NAMALWA (cell line): ENCODE results near the gene PPP1R9A.
"Not testable (repeated sequence)": the region's sequence is repeated elsewhere in the genome, so short reads cannot be mapped to it uniquely, and the experiment has no call there.

Experiments used
- DNase-seq: peaks from one replicate; pipeline ENCODE4 v3.0.0-alpha.2; 2015; ENCODE audit warnings: low spot score

PPP1R9A gene

DNA sequence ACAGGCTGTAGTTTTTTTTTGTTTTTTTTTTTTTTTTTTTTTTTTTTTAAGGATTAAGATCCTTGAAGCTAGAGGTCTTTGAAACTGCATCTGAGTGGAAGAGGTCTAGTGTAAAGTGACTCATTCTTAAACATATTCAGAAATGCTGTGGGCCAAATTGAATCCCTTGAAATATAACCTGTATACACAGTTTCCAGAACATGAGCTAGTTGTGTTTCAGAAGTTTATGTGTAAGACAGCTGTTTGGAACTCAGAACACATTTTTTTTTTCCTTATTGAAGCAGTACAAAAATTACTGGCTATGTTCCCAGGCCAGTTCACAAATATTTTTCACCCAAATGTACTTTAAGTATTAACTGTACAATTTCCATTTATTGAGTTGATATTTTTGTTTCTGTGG lies 67.9 kb downstream of the PPP1R9A start:
- DNase-seq: no peak

GRCh38 chr7:94980418-94981142 lies 73.2 kb downstream of the PPP1R9A start:
- DNase-seq: no peak

DNA sequence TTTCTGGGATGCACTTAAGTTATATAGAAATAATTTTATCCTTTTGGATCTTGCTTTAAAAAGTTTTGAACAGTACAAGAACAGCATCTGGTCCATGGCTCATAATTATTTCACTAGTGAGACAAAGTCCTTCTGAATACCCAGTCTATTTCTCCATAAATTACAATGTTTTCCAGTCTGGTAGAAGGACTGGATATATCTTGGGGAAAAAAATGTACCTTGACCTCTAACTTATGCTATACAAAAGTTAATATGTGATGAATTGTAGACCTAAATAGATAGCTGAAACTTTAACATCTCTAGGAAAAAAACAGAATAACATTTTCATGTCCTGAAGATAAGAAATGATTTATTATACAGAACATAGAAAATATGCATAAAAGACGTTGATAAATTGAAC lies 88.5 kb downstream of the PPP1R9A start:
- DNase-seq: no peak

GRCh38 chr7:94996369-94996768 lies 89.0 kb downstream of the PPP1R9A start:
- no peak for DNase-seq

DNA sequence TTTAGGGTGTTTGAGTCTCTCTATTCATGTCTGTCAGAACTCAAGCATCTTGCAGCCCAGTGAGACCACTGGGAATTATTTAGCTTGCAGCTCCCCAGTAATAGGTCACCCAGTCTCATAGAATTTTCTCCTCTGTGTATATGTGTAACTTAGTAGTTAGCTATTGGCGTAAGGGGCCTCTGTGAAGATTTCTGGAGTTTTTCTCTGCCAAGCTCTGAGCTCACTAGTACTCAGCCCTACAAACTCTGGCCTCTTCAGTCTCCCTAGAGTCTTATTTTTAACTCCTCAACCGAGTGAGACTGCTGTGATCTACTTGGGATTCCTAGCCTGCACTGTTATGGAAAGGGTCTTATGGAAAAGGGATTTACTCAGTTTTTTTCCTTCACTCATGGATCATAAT lies 90.2 kb downstream of the PPP1R9A start:
- DNase-seq: no peak

DNA sequence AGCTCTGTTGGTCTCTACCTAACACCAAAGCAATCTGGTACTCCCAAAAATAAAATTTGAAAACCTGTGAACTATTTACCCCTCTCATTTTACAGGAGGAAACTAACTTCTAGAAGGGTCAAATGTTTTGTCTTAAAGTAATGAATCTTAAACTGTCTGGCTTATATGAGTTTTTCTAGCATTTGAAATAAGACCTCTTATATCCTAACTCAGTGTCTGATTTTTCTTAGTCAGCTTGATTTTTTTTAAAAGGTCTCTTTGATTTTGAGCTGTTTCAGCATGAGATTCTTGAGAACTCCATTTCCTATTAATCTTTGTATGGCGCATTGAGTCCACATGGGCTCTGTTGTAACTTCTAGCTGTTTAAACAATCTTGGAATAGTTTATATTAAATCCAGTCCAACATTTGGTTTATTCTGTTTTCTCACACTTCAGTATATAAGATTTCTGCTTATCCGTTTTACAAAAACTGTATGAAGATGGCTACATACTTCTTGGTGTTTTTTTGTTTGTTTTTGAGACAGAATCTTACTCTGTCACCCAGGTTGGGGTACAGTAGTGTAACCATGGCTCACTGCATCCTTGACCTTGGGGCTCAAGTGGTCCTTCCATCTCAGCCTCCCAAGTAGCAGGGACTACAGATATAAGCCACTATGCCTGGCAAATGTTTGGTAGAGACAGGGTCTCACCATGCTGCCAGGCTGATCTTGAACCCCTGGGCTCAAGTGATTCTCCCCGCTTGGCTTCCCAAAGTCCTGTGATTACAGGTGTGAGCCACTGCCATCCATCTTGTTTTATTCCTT lies 91.1 kb downstream of the PPP1R9A start:
- no peak for DNase-seq

- no peak for DNase-seq
Observed at GRCh38 chr7:94999069-94999351, 91.6 kb downstream of the PPP1R9A start.

GRCh38 chr7:94999601-95000000 lies 92.2 kb downstream of the PPP1R9A start:
- not testable (repeated sequence) for DNase-seq

DNA sequence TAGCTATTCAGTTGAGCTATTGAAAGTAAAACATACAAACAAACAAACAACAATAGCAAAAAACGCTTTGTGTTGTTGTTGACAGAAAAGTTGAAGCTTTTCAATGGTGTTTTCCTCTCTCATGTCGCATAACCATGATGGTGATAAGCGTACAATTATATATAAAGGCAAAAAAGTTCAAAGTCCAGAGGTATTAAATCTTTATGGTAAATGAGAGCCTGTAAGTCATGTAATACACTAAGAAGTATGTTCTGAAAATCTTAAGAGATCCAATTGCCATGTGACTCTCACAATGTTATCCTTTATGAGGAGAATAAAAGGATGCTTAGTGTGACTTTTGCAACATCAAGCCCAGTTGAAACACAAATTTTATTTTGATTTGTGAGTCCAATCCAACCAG lies 93.9 kb downstream of the PPP1R9A start:
- DNase-seq: no peak

GRCh38 chr7:95001815-95002561 lies 94.6 kb downstream of the PPP1R9A start:
- DNase-seq: no peak

DNA sequence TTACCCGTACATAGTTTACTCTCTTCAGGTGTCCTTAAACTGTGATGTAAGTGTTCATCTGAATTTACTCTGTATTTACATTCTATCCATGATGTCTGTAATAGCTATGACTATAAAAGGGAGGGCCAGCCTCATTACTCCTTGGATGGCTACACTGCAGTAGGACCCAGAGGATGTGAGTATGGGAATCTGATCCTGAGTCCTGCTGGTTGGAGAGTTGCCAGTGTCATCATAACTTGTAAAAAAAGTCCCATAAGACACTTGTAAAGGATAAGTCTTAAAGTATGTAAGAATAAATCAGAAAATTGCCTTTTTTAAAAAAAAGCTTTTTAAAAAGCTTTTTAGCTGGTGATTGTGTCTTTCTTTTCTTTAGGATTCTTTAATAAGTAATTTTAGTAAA lies 95.4 kb downstream of the PPP1R9A start:
- no peak for DNase-seq

GRCh38 chr7:95004618-95005247 lies 97.3 kb downstream of the PPP1R9A start:
- DNase-seq: no peak

DNA sequence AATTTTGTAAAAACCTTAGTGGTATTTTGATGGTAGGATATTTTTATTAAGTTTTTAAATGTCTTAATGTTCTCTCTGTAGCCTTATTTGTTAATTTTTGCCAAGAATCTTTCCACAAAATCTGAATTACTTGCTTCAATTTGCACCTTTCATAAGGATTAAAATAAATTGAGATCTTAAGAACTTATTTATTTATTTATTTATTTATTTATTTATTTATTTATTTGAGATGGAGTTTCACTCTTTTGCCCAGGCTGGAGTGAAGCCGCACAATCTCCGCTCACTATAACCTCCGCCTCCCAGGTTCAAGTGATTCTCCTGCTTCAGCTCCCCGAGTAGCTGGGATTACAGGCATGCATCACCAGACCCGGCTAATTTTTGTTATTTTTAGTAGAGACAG lies 98.6 kb downstream of the PPP1R9A start:
- DNase-seq: no peak

- not testable (repeated sequence) for DNase-seq
Observed at GRCh38 chr7:95008773-95009172, 101.4 kb downstream of the PPP1R9A start.

- no peak for DNase-seq
Observed at GRCh38 chr7:95011146-95011928, 103.9 kb downstream of the PPP1R9A start.

GRCh38 chr7:95011995-95012394 lies 104.6 kb downstream of the PPP1R9A start:
- DNase-seq: no peak

DNA sequence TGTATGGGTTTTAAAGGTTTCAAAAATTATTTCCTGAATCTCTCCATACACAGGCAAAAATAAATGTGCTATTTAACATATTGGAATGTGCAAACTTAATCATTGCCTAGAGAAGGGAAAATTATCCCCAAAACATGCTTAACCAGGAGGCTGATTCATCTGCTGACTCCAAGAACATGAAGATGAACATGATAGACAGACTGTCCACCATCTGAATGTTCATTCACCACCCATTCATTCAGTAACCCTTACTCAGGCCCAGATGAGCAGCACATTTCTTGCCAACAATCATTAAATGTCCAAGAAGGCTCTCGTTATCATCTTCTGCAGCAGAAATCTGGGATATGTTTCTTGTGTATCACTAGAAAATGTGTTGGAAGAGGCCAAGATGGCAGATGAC lies 110.6 kb downstream of the PPP1R9A start:
- no peak for DNase-seq

GRCh38 chr7:95026018-95026417 lies 118.6 kb downstream of the PPP1R9A start:
- DNase-seq: no peak

- DNase-seq: no peak
Observed at GRCh38 chr7:95026421-95027072, 119.2 kb downstream of the PPP1R9A start.

GRCh38 chr7:95027234-95027872 lies 120.0 kb downstream of the PPP1R9A start:
- no peak for DNase-seq

DNA sequence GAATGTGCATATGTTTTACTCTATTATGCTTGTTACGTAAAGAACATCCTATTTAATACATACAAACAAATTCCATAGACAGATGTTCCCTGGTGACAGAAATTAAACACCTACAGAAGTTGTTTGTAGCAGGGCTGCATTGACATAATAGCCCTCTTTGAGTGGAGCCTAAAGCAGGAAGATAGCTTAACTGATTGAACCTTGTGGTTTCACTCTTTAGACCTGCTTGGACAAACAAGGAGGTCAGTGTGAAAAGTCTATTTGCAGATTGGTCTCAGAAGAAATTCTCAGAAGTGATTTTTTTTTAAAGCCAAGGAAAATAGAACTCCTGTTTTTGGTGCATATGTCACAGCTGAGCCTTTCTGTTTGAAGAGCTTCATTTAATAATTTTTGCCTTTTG lies 121.3 kb downstream of the PPP1R9A start:
- no peak for DNase-seq
